Type B pancreatic cell (in vitro differentiated cells): ENCODE results near the gene PIP5K1C. TPM values are rescaled to one million over a fixed set of nuclear protein-coding genes. Genes with fewer than 3 reads are reported as not detected.

Experiments
- DNase-seq: peaks from one replicate; pipeline ENCODE4 v3.0.0; 2021; ENCODE audit warnings: mixed read lengths; ENCODE audit not compliant: unreplicated experiment; ENCODE audit errors: extremely low spot score
- H3K27ac Mint-ChIP-seq: 2 replicates; pipeline ENCODE4 v1.8.0; 2021; ENCODE audit warnings: mild to moderate bottlenecking, mixed read lengths
- H3K27me3 Mint-ChIP-seq: 2 replicates; pipeline ENCODE4 v1.8.0; 2021; ENCODE audit warnings: mixed read lengths
- H3K36me3 Mint-ChIP-seq: 2 replicates; pipeline ENCODE4 v1.8.0; 2021; ENCODE audit warnings: mixed read lengths
- H3K4me1 Mint-ChIP-seq: one replicate; pipeline ENCODE4 v1.8.0; 2021; ENCODE audit warnings: mixed read lengths; ENCODE audit not compliant: unreplicated experiment
- H3K4me3 Mint-ChIP-seq: 2 replicates; pipeline ENCODE4 v1.8.0; 2021; ENCODE audit warnings: mild to moderate bottlenecking, mixed read lengths
- H3K9me3 Mint-ChIP-seq: 2 replicates; pipeline ENCODE4 v1.8.0; 2021; ENCODE audit warnings: mixed read lengths
- total RNA-seq: library from RNA; stranded (reverse); gene quantifications from 2 replicates; pipeline ENCODE4 v1.2.1, GENCODE V29; 2021; ENCODE audit warnings: low replicate concordance
- TF ChIP-seq, protein P1 (sequence below): fragments of 200-600 bp; sonication (generic); conservative IDR thresholded peaks from 2 replicates; pipeline ENCODE4 v1.5.0; 2021; ENCODE audit warnings: antibody characterized with exemption, mild to moderate bottlenecking

PIP5K1C gene
- total RNA-seq, 1 donor from 2014 or later, result 44.5 TPM

DNA sequence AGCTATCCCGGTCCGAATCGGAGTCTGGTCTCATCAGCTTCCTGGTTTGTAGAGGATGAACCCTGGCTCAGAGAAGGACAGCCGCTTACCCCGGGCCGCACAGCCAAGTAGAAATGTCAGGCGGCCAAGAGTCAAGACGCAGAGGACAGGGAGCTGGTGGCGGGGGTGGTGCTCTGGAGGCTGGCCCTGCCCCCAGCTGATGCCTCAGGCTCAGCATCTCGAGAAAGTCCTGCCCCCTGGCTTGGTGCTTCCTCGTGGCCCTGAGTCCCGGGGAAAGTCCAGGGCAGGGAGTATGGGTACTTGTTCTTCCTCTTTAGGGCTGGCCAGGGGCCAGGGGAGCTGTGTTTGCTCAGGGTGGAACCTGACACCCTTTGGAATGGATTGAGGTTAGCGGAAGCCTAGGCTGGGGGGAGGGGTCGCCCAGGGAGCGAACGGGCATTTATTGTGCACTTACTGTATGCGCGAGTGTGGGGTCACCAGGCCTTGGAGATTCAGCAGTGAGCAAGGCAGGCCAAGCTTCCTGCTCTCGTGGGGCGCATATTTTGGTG lies 10.1 kb upstream of the PIP5K1C start:
- TF ChIP-seq, protein P1, sequence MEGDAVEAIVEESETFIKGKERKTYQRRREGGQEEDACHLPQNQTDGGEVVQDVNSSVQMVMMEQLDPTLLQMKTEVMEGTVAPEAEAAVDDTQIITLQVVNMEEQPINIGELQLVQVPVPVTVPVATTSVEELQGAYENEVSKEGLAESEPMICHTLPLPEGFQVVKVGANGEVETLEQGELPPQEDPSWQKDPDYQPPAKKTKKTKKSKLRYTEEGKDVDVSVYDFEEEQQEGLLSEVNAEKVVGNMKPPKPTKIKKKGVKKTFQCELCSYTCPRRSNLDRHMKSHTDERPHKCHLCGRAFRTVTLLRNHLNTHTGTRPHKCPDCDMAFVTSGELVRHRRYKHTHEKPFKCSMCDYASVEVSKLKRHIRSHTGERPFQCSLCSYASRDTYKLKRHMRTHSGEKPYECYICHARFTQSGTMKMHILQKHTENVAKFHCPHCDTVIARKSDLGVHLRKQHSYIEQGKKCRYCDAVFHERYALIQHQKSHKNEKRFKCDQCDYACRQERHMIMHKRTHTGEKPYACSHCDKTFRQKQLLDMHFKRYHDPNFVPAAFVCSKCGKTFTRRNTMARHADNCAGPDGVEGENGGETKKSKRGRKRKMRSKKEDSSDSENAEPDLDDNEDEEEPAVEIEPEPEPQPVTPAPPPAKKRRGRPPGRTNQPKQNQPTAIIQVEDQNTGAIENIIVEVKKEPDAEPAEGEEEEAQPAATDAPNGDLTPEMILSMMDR, result no peak
- DNase-seq, result no peak
- Mint-ChIP-seq H3K4me3 (no peak overlapping the region), H3K27ac (peak overlapping the region; percentile 88), H3K36me3 (no peaks in the 10 kb centered on the region), H3K4me1 (peaks cover 14% of the 10 kb centered on the region), H3K27me3 (peaks cover 3% of the 10 kb centered on the region), H3K9me3 (no peaks in the 10 kb centered on the region)

DNA sequence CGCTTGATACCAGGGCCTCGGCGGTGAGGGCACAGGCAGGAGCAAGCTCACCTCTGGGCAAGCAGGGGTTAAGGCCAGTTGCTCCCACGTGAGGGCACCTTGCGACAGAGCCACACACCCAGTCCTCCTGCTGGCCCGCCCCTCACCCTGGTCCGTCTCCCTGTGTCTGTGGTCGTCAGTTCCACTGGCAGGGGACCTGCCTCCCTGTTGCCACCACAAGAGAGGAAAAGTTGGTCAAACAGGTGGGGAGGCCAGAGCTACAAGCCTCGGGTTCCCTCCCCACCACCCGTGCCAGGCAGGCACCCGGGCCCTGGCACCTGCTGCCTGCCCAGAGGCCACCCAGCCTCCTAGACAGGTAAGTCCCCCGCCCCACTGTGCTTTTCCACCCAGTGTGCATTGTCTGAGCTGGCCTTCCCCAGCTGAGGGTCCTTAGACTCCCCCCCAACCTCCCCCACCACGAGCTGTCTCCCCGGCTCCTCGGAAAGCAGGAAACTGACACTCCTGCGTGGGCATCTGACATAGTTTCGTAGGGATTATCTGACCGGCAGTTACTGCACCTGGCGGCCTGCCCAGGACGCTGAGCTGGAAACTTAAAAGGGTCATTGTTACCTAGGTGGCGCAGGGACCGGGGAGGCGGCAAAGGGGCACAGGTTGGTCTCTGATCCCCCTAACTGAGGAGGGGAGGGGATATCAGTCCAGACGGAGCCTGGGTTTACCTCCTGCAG lies 8.1 kb upstream of the PIP5K1C start, which contains the start of gene TJP3:
TSS of gene TJP3 (plus strand) at position 178 of the 725 bp plus-strand sequence. CDS start 20,049 bp downstream, outside the sequence.
- Mint-ChIP-seq H3K27me3 (peaks cover 3% of the 10 kb centered on the region), H3K36me3 (no peaks in the 10 kb centered on the region), H3K4me3 (peak within 1 kb of the TSS; percentile 47), H3K27ac (peak within 1 kb of the TSS; percentile 66), H3K4me1 (peaks cover 13% of the 10 kb centered on the region), H3K9me3 (no peaks in the 10 kb centered on the region)
- TF ChIP-seq, protein P1, result no peak
- no peak for DNase-seq

- peaks cover 3% of the 10 kb centered on the region for H3K27me3 Mint-ChIP-seq
- no peak overlapping the region for H3K4me3 Mint-ChIP-seq
- TF ChIP-seq, protein P1, result no peak
- no peak for DNase-seq
- H3K27ac Mint-ChIP-seq, result no peak overlapping the region
- no peaks in the 10 kb centered on the region for H3K36me3 Mint-ChIP-seq
- no peaks in the 10 kb centered on the region for H3K9me3 Mint-ChIP-seq
- H3K4me1 Mint-ChIP-seq, result peaks cover 7% of the 10 kb centered on the region
Observed at GRCh38 chr19:3707868-3708206, 7.6 kb upstream of the PIP5K1C start.

DNA sequence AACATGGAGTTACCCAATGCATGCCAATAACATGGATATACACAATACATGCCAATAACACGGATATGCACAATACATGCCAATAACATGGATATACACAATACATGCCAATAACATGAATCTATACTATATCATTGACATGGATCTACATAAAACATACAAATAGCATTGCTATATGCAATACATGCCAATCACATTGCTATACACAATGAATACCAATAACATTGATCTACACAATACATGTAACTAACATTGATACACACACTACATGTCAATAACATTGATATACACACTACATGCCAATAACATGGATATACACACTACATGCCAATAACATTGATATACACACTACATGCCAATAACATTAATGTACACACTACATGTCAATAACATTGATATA lies 932 bp upstream of the PIP5K1C start:
- TF ChIP-seq, protein P1, result no peak
- no peaks in the 10 kb centered on the region for H3K4me1 Mint-ChIP-seq
- no peaks in the 10 kb centered on the region for H3K9me3 Mint-ChIP-seq
- H3K27me3 Mint-ChIP-seq, result no peaks in the 10 kb centered on the region
- no peak for DNase-seq
- no peaks in the 10 kb centered on the region for H3K36me3 Mint-ChIP-seq
- no peak overlapping the region for H3K27ac Mint-ChIP-seq
- H3K4me3 Mint-ChIP-seq, result peak overlapping the region; percentile 76

GRCh38 chr19:3699741-3700241 lies 477 bp downstream of the PIP5K1C start:
- no peak for DNase-seq
- no peaks in the 10 kb centered on the region for H3K4me1 Mint-ChIP-seq
- H3K9me3 Mint-ChIP-seq, result no peaks in the 10 kb centered on the region
- peak overlapping the region; percentile 91 for H3K4me3 Mint-ChIP-seq
- no peaks in the 10 kb centered on the region for H3K36me3 Mint-ChIP-seq
- TF ChIP-seq, protein P1, result no peak
- H3K27ac Mint-ChIP-seq, result peak overlapping the region; percentile 41
- H3K27me3 Mint-ChIP-seq, result no peaks in the 10 kb centered on the region
